Keratinocyte (primary cell): ENCODE results near the gene P4HA1.

Experiments used
- EZH2 ChIP-seq: IDR thresholded peaks from one replicate; pipeline ENCODE4 v1.6.1; 2012; ENCODE audit warnings: inconsistent platforms, mild to moderate bottlenecking, low read length, moderate library complexity
- TF ChIP-seq, protein P1 (sequence below), 3 experiments: IDR thresholded peaks in 1 of 3; conservative IDR thresholded peaks in 1 of 3; optimal IDR thresholded peaks in 1 of 3; 2 replicates in 2 of 3; 3 replicates in 1 of 3; pipeline versions ENCODE3 to v1.5.1; 2011; ENCODE audit warnings: low read length in 3 of 3, mild to moderate bottlenecking in 3 of 3, moderate library complexity in 2 of 3, control low read depth in 1 of 3, inconsistent platforms in 1 of 3; ENCODE audit not compliant: insufficient read depth in 2 of 3; ENCODE audit errors: extremely low read depth in 1 of 3

DNA sequence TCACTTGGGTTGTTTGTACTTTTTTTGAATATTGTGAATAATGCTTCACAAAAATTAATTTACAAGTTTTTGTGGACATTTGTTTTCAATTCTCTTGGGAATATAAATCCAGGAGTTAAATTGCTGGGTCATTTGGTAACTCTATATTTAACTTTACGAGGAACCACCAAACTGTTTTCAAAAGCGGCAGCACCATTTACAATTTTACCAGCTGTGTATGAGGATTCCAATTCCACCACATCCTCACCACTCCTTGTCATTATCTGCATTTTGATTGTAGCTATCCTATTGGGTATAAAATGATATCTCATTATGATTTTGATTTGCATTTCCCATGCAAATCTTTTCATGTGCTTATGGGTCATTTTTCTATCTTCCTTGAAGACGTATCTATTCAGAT, 9.6 kb upstream of the P4HA1 start:
- TF ChIP-seq, protein P1, sequence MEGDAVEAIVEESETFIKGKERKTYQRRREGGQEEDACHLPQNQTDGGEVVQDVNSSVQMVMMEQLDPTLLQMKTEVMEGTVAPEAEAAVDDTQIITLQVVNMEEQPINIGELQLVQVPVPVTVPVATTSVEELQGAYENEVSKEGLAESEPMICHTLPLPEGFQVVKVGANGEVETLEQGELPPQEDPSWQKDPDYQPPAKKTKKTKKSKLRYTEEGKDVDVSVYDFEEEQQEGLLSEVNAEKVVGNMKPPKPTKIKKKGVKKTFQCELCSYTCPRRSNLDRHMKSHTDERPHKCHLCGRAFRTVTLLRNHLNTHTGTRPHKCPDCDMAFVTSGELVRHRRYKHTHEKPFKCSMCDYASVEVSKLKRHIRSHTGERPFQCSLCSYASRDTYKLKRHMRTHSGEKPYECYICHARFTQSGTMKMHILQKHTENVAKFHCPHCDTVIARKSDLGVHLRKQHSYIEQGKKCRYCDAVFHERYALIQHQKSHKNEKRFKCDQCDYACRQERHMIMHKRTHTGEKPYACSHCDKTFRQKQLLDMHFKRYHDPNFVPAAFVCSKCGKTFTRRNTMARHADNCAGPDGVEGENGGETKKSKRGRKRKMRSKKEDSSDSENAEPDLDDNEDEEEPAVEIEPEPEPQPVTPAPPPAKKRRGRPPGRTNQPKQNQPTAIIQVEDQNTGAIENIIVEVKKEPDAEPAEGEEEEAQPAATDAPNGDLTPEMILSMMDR (optimal IDR thresholded peaks at IDR 0.05 in 1 of 3, IDR thresholded peaks at IDR 0.05 in 1 of 3, conservative IDR thresholded peaks at IDR 0.05 in 1 of 3; ENCODE audit: extremely low read depth in 1 of 3, insufficient read depth in 2 of 3, low read length in 3 of 3), result no peak
- TF ChIP-seq EZH2, result no peak
